HG02759 (cell line): ENCODE results near the gene PIAS2.
"Not testable (repeated sequence)": the region's sequence is repeated elsewhere in the genome, so short reads cannot be mapped to it uniquely, and the experiment has no call there.

Experiments used
- ATAC-seq: cut with Tn5 transposase; IDR thresholded peaks from one replicate; pipeline ENCODE4 v1.9.1; 2021; ENCODE audit warnings: mild to moderate bottlenecking, moderate library complexity; ENCODE audit not compliant: unreplicated experiment

The PIAS2 gene

DNA sequence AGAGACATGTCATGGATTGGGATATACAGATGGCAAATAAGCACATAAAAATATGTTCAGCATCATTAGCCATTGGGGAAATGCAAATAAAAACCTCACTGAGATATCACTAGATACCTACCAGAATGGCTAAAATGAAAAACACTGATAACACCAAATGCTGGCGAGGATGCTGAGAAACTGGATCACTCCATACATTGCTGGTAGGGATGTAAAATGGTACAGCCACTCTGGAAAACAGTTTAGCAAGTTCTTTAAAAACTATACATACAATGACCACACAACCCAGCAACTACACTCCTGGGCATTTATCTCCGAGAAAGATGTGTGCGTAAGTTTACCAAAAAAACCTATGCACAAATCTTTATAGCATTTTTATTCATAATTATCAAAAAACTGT, 13.9 kb downstream of the PIAS2 start:
- ATAC-seq: no peak

DNA sequence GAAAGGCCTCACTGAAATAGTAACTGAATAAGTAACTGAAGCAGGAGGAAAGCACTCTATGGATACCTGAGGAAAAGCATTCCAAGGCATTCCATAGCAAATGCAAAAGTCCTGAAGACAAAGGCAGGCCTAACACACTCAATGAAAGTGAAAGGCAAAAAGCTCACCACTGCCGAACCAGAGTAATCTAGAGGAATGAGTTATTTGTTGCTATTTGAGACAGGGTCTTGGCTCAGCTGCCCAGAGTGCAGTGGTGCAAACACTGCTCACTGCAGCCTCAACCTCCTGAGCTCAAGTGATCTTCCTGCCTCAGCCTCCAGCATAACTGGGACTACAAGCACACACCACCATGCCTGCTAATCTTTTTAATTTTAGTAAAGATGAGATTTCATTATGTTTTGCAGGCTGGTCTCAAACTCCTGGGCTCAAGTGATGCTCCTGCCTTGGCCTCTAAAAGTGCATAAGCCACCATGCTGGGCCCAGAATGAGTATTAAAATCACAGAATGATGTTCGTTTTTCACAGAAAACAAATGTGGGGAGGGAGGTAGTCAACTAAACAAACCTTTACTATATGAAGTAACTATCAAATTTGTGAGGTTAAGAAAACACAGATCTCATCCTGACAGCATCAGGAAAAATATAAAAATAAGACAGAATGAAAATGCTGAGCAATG, 17.9 kb downstream of the PIAS2 start:
- peak; percentile 93 for ATAC-seq

DNA sequence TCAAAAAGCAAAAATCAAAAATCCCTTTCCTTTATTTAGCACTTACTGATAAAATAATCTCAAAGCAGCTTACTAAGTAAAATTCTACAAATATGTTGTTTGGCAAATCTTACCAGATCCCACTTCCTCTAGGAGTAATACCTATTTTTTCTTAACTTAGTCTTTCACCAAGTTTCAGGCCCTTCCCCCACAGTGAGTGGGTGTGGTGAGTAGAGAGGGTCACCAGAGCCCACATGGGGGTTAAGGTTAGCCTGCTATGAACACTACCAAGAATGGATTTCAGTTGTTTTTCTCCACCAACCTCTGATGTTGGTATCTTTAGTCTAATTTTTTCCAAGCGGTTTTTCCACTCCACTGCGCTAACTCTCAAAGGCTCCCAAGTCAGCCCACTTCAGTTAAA, 23.2 kb downstream of the PIAS2 start:
- no peak for ATAC-seq

DNA sequence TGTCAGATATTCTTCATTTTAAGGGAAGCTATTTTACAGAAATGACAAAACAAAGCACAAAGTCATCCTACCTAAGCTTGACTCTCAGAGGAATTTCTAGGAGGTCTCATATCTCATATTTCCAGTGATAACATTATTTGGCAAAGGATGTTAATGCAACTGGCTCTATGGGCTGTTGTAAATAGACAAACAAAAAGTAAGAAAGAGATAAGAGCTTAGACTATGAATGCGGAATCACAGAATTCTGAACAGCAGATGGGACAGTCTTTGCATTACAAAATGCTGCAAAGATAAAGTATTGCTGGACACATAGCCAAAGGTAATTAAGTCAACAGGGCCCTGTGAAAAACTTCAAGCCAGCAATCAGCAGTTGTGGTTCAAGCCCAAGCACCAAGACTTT, 23.9 kb downstream of the PIAS2 start:
- no peak for ATAC-seq

DNA sequence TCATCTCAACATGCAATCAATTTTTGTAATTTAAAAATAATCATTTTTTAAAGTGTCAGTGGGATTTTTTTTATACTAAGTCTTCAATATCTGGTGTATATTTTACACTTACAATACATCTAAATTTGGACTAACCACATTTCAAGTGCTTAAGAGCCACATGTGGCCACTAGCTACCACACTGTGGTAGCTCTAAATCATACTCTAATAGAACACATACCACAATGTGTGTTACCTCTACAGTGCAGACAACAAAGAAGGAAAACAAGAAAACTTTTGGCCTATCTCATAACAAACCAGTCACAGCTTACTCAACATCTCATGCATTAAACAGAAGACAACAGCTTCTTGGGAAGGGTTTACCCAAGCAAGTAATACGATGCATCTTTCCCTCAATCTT, 24.5 kb downstream of the PIAS2 start:
- no peak for ATAC-seq

DNA sequence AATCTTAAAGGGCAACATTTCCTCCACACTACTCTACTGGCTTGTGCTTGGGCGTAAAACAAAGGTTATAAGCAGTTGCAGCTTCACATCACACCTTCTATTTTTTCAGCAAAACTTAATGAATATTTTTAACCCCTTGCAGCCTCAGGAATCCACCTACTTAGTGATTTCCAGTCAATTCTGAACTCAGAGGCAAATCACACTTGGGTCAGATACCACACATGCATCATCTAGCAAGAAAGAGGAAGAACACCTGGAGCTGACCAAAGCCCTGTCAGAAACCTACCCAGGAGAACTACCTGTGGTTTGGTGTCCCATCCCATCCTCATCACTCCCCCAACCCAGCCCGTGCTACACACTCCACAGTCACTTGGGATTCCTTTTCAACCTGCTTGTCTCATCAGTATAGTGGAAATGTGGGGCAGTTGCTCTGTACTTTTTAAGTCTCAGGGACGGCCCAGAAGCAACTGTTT, 25.5 kb downstream of the PIAS2 start:
- peak; percentile 89 for ATAC-seq

DNA sequence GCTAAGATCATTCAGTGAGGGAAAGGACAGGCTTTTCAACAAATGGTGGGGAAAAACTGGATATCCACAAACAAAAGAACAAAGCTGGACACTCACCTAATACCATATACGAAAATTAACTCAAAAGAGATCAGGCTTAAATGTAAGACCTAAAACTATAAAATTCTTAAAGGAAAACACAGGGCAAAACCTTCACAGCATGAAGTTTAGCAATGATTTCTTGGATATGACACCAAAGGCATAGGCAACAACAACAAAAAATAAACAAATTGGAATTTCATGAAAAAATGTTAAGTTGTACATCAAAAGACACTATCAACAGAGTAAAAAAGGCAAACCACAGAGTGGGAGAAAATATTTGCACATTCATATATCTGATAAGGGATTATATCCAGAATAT, 28.3 kb downstream of the PIAS2 start:
- no peak for ATAC-seq

DNA sequence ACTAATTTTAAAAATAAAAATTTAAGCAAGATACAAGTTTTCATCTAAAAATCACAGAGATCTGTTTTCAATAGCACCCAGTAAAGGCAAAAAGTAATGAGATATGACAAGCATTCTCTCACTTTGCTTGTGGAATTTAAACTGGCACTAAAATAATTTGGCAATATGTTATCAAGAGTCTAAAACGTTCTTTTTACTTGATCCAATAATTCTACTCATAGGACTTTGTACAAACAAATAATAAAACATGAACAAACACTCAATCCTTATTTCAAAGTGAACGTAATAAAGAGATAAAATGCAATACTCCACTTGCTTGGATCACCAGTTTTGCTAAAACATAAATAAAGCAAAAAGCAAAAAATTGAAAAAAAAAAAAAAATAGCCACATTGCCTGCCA, 30.4 kb downstream of the PIAS2 start:
- no peak for ATAC-seq

DNA sequence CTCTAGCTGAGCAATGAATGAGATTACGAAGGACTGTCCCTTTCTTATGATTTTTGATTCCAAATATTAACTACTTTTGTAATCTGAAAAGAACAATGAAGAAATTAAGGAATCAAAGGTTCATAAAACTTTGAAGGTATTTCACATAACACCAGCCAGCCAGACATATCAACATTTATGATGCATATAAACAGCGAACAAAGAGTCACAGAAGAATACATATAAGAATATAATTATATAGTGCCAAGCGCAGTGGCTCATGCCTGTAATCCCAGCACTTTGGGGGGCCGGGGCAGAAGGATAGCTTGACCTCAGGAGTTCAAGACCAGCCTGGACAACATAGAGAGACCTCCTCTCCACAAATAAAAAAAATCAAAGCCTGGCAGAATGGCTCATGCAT, 34.1 kb downstream of the PIAS2 start:
- ATAC-seq: no peak

DNA sequence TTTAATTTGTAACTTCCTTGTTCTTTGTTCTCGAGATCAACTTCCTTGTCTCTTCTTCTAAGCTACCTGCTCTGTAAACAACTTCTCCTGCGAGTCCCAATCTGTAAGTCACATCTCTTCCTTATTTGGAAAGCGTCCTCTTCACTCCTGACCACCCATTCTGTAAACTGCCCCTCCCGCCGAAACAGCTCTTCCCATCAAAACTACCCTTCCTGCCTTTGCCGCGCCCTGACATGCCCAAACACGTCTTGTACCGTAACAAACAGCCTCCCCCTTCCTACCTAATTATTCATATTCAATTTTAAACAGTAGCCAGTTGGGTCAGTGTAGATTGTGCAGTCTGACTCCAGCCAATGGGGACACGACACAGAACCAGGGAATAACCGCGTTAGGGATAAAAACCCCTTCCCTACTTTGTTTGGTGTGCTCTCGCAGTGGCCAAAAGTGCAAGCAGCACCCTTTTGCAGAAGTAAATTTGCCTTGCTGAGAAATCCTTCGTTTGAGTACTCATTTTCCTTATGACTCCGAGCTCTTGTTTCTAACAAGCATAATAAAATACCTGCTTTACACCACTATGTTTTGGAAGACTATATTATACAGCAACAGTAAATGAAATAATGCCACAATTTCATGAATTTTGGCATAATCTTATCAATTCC, 39.8 kb downstream of the PIAS2 start:
- ATAC-seq: no peak

DNA sequence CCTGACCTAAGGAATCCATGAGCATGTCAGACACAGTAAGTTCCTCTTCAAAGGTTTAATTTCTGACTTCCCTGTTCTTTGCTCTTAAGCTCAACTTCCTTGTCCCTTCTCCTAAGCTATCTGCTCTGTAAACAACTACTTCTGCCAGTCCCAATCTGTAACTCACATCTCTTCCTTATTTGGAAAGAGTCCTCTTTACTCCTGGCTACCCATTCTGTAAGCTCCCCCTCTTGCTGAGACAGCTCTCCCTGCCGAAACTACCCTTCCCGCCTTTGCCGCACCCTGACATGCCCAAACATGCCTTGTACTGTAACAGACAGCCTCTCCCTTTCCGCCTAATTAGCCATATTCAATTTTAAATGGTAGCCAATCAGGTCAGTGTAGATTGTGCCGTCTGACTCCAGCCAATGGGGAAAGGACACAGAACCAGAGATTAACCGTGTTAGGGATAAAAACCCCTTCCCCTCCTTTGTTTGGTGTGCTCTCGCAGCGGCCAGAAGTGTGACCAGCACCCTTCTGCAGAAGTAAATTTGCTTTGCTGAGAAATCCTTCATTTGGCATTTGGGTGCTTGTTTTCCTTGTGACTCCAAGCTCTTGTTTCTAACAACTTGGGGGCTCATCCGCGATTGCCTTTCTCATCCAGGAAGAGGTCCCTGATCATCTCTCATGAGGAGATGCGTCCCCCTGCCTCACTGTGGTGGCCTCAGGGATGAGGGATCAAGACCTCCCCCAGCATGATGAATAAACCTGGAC, 49.0 kb downstream of the PIAS2 start:
- ATAC-seq: no peak

DNA sequence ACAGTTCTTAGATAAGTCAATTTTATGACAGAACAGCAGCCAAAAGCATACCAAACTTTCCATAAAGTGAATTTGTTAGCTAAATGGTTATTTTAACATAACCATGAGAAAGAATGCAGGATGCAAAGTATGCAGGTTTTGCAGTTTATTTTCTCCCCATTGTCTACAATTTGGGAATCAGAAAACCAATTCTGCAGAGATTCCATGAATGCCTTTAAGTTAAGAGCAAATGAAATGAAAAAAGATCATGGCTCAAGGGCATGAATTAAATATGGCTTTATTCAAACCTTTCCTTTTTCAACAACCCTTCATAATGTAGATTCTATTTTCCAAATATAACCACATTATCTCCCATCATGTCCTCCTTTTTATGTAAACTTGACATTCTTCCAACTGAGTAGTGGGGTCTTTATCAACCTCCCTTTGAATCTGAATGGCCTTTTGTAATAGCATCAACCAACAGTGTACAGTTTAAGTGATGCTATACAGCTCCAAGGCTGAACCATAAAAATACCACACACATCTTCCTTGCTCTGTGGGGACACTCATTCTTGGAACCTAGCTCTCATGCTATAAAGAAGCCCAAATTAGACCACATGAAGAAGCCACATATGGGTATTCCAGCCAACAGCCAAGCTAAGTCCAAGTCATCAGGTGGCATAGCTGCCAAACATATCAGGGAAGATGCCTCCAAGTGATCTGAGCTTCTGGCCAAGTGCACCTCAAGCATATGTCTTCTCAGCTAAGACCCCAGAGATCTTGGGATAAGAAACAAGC, 49.8 kb downstream of the PIAS2 start:
- ATAC-seq: no peak

DNA sequence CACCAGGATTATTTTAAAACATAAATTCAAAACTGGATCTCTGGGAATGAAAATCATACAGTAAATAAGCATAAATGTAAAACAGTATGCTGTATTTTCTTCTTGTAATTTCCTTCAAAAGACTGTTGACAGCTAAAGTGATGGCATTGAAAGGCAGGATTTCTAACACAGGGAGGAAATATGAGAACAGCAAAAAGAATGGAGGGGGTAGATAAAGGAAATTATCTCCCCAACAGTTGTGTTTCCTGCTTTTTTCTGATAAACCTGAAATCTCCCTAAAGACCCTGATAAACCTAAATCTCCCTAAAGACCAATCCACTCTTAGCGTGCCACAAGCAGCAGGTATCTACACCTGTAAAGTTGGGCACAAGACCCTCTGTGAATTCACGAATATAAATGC, 50.8 kb downstream of the PIAS2 start:
- no peak for ATAC-seq

DNA sequence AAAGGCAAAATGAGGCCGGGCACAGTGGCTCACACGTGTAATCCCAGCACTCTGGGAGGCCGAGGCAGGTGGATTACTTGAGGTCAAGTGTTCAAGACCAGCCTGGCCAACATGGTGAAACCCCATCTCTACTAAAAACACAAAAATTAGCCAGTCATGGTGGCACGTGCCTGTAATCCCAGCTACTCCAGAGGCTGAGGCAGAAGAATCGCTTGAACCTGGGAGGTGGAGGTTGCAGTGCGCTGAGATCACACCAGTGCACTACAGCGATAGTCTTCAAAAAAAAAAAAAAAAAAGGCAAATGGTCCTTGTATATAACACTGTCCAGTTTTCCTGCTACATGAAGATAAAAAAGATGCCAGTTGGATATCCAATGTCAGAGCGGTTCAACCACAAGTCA, 52.1 kb downstream of the PIAS2 start:
- ATAC-seq: not testable (repeated sequence)

DNA sequence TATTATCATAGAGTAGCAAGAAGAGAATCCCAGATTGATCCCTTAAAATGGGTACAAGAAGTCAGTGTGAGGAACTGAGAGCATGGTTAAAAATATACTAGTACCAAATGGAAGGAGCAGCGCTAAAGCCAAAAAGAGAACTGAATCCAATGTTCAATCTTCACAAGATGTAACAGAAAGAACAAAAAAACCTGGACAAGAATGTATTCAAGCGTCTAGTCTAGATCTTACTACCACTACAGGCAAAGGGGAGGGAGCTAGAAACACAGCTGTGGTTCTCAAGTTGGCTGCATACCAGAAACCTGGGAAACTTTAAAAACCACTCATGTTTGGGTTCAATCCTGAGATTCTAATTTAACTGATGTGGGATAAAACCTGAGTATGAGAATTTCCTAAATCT, 57.5 kb downstream of the PIAS2 start:
- peak; percentile 66 for ATAC-seq

DNA sequence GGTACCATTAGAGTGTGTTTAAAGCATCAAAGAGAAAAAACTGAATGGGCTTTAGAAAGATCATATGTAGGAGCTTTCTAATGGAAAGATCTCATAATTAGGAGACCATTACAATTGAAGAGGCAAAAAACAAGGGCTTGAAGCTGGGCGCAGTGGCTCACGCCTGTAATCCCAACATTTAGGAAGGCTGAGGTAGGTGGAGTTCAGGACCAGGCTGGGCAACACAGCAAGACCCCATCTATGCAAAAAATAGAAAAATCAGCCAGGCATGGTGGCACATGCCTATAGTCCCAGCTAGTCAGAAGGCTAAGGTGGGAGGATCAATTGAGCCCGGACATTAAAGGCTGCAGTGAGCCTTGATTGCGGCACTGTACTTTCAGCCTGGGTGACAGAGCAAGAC, 59.0 kb downstream of the PIAS2 start:
- ATAC-seq: no peak

DNA sequence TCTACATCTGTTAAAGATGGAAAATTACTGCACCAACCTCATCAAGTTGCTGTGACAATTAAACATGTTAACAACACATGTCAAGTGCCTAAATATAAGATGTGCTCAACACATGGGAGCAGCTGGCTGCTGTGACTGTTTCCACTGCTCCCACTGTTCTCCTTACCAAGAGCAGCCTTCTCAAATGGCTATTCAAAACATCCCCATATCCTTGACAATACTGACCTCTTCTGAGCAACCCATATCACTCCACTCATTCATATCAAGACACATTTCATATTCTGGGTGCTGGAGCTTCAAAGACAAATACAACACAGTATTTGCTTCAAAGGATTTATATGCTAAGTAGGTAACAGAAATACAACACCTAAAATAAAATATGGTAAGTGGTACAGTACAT, 60.3 kb downstream of the PIAS2 start:
- ATAC-seq: no peak

DNA sequence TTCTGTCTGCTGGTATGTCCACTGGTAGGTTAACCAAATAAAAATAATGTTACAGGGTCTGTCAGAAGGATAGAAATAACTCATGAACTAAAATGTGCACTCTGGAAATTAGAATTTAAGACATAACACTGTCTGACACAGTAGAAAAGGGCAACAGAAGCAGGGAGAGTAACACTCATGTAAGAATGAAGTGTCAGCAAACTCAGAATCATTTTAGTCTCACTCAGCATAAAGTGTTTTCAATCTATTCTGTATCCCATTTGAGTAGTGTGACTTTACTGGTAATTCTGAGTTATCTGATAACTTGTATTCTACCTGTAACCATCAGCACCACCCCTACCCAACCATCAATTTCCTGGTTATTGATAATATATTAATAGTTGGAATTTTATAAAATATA, 68.3 kb downstream of the PIAS2 start:
- no peak for ATAC-seq

DNA sequence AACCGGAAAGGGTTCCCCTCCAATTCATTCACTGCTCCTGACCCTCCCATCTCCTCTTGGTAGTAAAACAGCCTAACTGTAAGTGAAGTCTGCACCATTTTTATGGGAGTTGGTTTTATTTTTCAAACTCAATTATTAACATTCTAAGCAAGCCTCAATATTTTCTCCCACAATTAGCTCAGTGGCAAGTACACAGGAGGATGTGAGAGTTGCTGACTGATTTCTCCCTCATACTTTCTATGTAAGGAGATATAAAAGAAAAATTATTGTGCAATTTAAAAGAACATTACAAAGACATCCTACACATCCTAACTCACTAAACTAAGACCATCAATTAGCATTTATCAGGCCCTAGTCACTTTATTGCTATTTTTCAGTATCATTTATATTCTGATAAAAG, 73.9 kb downstream of the PIAS2 start:
- no peak for ATAC-seq

DNA sequence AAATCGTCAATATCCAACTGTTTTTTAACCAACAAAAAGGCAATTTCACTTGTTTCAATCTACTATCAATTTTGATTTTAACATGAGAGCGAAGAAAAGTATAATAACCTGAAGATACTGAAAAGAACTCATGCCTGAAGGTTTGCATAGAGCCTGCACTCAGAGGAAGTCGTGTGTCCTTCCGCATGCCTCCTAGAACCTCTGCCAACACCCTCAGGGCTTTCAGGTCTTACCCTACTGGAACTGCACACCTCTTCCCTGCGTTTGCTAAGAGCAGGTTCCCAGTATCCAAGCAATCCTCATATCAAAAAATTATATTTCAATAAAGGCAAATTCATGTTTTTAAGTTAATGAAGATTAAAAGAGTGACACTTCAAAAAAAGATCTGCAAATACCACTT, 74.7 kb downstream of the PIAS2 start:
- ATAC-seq: no peak

DNA sequence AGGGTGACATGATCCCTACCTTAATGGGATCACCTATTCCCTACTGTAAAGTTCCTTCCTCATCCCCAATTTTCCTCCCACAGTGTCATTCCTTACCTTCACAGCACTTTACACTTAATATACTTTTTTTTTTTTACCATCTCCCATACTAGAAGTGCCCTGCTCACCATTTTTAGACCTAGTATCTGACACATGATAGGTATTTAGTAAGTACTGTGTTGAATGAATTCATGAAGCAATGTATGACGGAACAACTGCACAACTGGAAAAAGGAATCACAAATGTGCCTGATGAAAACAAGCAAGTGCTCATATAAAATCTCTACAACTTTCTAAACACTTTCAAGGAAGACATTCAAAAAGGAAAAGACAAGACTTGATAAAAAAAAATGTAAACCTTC, 83.4 kb downstream of the PIAS2 start:
- no peak for ATAC-seq
